ENCODE results near the gene ARF3.

ARF3 gene

GRCh38 chr12:48972213-48972951 is 15.1 kb upstream of the ARF3 start:
- Histone ChIP-seq H3K9ac (no peak overlapping the region), H3K4me3 (IDR thresholded peaks at IDR 0.05; ENCODE audit: insufficient read depth, low read depth, low read length) (no peak overlapping the region), H3K27me3 (ENCODE audit: insufficient read depth, low read depth) (no peaks in the 10 kb centered on the region; the same call in 1 of the 2 replicates), H3K4me2 (peak overlapping the region; percentile 52; the same call in 1 of the 2 replicates), H3K36me3 (ENCODE audit: insufficient read depth) (no peaks in the 10 kb centered on the region), H3K4me1 (ENCODE audit: low read depth, poor library complexity, severe bottlenecking) (peaks cover 41% of the 10 kb centered on the region), H3K27ac (no peak overlapping the region), H4K20me1 (ENCODE audit: insufficient read depth) (no peaks in the 10 kb centered on the region), H2AFZ (ENCODE audit: low read depth) (no peak overlapping the region; the same call in 1 of the 2 replicates), H3K79me2 (ENCODE audit: insufficient read depth, low read depth) (no peaks in the 10 kb centered on the region)
- TF ChIP-seq, protein P1, sequence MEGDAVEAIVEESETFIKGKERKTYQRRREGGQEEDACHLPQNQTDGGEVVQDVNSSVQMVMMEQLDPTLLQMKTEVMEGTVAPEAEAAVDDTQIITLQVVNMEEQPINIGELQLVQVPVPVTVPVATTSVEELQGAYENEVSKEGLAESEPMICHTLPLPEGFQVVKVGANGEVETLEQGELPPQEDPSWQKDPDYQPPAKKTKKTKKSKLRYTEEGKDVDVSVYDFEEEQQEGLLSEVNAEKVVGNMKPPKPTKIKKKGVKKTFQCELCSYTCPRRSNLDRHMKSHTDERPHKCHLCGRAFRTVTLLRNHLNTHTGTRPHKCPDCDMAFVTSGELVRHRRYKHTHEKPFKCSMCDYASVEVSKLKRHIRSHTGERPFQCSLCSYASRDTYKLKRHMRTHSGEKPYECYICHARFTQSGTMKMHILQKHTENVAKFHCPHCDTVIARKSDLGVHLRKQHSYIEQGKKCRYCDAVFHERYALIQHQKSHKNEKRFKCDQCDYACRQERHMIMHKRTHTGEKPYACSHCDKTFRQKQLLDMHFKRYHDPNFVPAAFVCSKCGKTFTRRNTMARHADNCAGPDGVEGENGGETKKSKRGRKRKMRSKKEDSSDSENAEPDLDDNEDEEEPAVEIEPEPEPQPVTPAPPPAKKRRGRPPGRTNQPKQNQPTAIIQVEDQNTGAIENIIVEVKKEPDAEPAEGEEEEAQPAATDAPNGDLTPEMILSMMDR (conservative IDR thresholded peaks at IDR 0.05; ENCODE audit: low read depth, low read length) = no peak

DNA sequence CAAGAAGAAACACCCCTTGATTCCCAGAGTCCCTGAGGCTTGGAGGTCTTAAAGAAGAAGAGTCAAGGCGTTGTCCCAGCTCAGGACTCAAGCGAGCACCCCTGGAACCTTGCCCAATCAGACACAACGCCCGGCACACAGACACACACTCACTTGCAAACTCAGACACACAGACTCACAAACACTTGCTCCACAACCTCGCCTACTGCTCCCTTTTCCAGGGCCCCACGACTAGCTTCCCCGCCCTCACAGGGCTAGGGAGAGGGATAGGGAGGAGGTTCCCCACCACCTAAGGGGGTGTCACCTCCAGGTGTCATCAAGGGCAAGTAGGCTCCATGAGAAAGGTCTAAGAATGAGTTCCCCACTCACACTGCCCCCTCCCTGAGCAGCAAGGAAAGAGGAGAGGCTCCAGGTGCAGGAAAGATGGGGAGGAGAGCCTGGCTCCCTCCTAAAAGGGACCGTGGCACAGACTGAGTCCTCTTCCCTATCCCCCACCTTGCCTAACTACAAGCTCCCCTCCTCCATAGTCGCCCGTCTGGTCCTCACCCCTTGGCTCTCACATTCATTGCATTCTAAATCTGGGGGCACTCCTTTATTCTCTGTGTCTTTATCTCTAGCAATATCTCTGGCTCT is 13.5 kb upstream of the ARF3 start:
- H3K27ac ChIP-seq = no peak overlapping the region
- H3K79me2 ChIP-seq (ENCODE audit: insufficient read depth, low read depth) = no peaks in the 10 kb centered on the region
- H3K36me3 ChIP-seq (ENCODE audit: insufficient read depth) = no peaks in the 10 kb centered on the region
- TF ChIP-seq, protein P1 (conservative IDR thresholded peaks at IDR 0.05; ENCODE audit: low read depth, low read length) = no peak
- H4K20me1 ChIP-seq (ENCODE audit: insufficient read depth) = no peaks in the 10 kb centered on the region
- peak overlapping the region; percentile 56 for H2AFZ ChIP-seq (ENCODE audit: low read depth)
- no peak overlapping the region for H3K4me3 ChIP-seq (IDR thresholded peaks at IDR 0.05; ENCODE audit: insufficient read depth, low read depth, low read length)
- H3K9ac ChIP-seq = peak overlapping the region; percentile 56; the same call in 1 of the 2 replicates
- H3K27me3 ChIP-seq (ENCODE audit: insufficient read depth, low read depth) = no peaks in the 10 kb centered on the region
- H3K4me2 ChIP-seq = peak overlapping the region; percentile 52
- H3K4me1 ChIP-seq (ENCODE audit: low read depth, poor library complexity, severe bottlenecking) = peaks cover 40% of the 10 kb centered on the region

- H2AFZ ChIP-seq (ENCODE audit: low read depth) = peak overlapping the region; percentile 74
- no peaks in the 10 kb centered on the region for H3K79me2 ChIP-seq (ENCODE audit: insufficient read depth, low read depth)
- H3K4me2 ChIP-seq = peak overlapping the region; percentile 52
- H3K4me3 ChIP-seq (IDR thresholded peaks at IDR 0.05; ENCODE audit: insufficient read depth, low read depth, low read length) = peak overlapping the region; percentile 19
- peak overlapping the region; percentile 16 for H3K27ac ChIP-seq
- peaks cover 40% of the 10 kb centered on the region for H3K4me1 ChIP-seq (ENCODE audit: low read depth, poor library complexity, severe bottlenecking)
- H3K27me3 ChIP-seq (ENCODE audit: insufficient read depth, low read depth) = no peaks in the 10 kb centered on the region
- H3K36me3 ChIP-seq (ENCODE audit: insufficient read depth) = no peaks in the 10 kb centered on the region
- TF ChIP-seq, protein P1 (conservative IDR thresholded peaks at IDR 0.05; ENCODE audit: low read depth, low read length) = no peak
- H3K9ac ChIP-seq = peak overlapping the region; percentile 56; the same call in 1 of the 2 replicates
- H4K20me1 ChIP-seq (ENCODE audit: insufficient read depth) = no peaks in the 10 kb centered on the region
Observed at GRCh38 chr12:48969833-48970701, 12.8 kb upstream of the ARF3 start.

- Histone ChIP-seq H3K79me2 (ENCODE audit: insufficient read depth, low read depth) (no peaks in the 10 kb centered on the region), H3K4me1 (ENCODE audit: low read depth, poor library complexity, severe bottlenecking) (peaks cover 40% of the 10 kb centered on the region), H2AFZ (ENCODE audit: low read depth) (peak overlapping the region; percentile 74; the same call in 1 of the 2 replicates), H3K27ac (peak overlapping the region; percentile 16), H3K9ac (peak overlapping the region; percentile 56; the same call in 1 of the 2 replicates), H3K36me3 (ENCODE audit: insufficient read depth) (no peaks in the 10 kb centered on the region), H3K4me2 (peak overlapping the region; percentile 52), H4K20me1 (ENCODE audit: insufficient read depth) (no peaks in the 10 kb centered on the region), H3K27me3 (ENCODE audit: insufficient read depth, low read depth) (no peaks in the 10 kb centered on the region), H3K4me3 (IDR thresholded peaks at IDR 0.05; ENCODE audit: insufficient read depth, low read depth, low read length) (peak overlapping the region; percentile 19)
- TF ChIP-seq, protein P1 (conservative IDR thresholded peaks at IDR 0.05; ENCODE audit: low read depth, low read length) = no peak
Observed at GRCh38 chr12:48969160-48969771, 12.0 kb upstream of the ARF3 start.

Data from KMS-11 (cell line).